Fibroblast of skin of scalp (primary cell): ENCODE results near the gene CERS6.

Experiments
- DNase-seq: peaks from one replicate; pipeline ENCODE4 v3.0.0-alpha.2; 2013

Gene CERS6

GRCh38 chr2:168810235-168810634 is 354.2 kb downstream of the CERS6 start:
- DNase-seq = no peak

DNA sequence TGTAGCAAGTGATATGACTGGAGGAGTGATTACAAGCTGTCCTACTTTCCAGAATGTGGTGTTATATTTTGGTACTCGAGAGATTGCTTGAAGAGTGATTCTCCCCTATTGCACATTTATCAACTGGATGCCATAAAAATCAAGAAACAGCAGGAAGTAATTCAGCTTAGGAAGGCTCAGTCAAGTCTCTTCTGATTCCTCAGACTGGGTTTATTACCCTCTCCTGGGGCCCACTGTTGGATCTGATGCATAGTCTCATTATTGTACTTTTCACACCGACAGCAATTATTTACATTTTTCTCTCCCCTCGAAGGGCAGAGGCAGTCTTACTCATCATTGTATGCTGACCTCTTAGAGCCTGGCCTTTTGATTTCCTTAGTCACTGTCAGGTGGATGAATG is 355.6 kb downstream of the CERS6 start:
- no peak for DNase-seq

GRCh38 chr2:168814046-168814445 is 358.0 kb downstream of the CERS6 start:
- no peak for DNase-seq

DNA sequence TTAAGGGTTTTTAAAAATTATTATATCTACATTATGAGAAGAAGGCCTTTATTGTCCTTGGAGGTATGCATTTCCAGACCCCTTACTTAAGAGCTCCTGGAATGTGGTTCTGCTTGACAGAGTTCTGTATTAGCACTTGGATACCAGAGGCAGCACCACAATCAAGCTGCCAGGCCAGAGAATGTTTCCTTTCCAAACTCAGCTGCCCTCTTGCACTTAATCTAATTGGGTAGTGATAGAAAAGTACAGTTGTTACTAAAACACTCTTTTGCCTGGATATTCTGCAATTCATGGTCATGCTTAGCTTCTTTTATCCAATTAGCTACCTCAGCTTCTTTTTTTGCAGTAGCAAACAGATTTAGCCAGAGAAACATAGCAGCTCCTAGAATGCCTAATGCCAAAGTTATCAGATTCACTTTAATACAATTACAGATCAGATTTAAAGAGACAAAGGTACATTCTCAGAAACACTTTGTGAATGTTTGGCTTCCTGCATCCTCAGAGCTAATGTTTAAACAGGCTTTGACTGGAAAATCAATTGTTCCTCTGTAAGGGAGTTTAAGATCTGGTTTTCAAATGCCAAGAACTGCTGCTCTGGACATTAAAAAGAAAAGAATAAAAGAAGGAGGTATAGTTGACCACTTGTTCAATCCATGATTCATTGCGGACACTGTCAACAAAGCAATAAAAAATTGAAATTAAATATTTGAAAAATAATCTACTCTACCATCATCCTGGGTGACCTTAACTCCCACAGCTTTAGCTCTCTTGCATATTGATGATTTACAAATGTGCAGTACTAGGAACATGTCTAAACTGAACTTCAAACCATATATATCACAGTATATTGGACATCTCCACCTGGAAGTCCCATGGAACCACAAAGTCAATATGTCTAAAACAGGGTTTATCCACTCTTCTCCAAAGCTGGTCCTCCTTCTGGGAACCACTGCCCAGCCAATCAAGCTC is 359.2 kb downstream of the CERS6 start:
- DNase-seq = no peak

DNA sequence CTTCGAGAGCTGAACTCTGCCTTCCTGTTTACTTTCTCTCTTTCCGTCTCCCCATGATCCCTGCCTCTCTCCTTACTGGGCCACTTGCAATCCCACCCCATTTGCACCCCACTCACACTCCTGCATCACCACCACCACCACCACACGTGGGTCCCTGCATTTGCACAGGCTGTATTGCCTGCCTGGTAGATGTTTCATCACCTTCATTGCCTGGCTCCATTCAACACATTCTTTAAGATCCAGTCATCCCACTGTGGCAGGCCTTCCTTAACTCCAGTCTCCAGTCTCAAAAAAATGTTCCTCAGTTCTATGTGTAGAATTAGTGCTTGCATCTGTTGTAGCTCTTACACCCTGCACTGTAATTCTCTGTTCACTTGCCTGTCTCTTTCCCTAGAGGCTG is 360.3 kb downstream of the CERS6 start:
- peak; percentile 80 for DNase-seq

DNA sequence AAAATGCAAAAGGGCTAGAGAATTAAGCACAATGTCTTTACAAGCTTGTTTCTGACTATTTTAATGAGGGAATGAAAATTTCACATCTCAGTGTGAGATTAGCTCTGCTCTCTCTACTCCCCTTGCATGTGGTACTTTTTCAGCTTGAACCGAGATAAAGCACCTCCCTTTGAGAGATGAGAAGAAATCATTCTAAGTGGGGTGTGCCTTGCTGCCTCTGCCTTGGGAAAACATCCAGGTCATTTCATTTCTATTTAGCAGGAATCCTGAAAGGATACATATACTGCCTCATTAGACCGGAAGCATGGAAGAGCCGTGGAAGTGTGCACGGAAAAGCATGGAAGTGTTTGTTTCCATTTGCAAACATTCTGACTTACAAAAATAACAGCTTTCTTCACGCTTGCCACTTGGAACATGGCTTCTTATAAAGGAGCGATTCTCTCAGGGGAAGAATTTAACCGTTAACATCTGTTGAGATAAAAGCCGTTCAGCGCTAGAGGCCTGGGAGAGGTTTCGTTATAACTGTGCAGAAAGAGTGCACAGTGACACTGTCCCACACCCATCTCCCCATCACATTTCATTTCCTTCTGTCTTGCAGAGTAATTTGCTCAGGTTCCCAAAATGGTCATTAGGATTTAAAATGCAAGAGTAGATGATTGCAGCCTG is 363.1 kb downstream of the CERS6 start:
- no peak for DNase-seq

GRCh38 chr2:168819829-168820489 is 363.9 kb downstream of the CERS6 start:
- no peak for DNase-seq

DNA sequence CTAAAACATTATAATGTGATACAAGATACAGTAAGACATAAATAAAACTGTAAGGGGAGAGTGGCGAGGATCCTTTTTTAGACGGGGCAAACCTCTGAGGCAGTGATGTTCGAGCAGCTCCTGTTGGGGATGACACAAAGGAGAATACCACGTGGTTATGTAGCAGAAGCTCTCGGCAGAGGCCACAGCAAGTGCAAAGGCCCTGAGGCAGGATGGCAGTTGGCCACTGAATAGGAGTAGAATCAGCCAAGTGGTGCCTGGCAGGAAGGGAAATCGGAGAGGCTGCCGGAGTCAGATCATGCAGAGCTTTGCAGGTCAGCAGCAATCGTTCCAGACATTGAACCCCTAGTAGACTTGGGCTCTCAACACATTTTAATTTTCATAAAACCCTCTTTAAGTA is 365.5 kb downstream of the CERS6 start:
- no peak for DNase-seq

- DNase-seq = no peak
These were observed 365.9 kb downstream of the CERS6 start for GRCh38 chr2:168821992-168822391.
